Mesenteric fat pad (tissue), 1 donor: ENCODE results near the gene SHISA6. TPM values are rescaled to one million over a fixed set of nuclear protein-coding genes. Genes with fewer than 3 reads are reported as not detected.

Source experiments
- DNase-seq: peaks from one replicate; pipeline ENCODE4 v3.0.0-alpha.2; 2020; ENCODE audit warnings: low spot score
- total RNA-seq: library from RNA; stranded (reverse); fragmentation: NEBNext Ultra II Directional; extraction: Animal tissue kit (Norgen Biotek cat#: 25700); gene quantifications from one replicate; pipeline ENCODE4 v1.2.1, GENCODE V29; 2021
- donor health status: DM: yes; HTN: yes; CAD: no.

The SHISA6 gene
- total RNA-seq, 1 donor from 2014 or later: 1.2 TPM

DNA sequence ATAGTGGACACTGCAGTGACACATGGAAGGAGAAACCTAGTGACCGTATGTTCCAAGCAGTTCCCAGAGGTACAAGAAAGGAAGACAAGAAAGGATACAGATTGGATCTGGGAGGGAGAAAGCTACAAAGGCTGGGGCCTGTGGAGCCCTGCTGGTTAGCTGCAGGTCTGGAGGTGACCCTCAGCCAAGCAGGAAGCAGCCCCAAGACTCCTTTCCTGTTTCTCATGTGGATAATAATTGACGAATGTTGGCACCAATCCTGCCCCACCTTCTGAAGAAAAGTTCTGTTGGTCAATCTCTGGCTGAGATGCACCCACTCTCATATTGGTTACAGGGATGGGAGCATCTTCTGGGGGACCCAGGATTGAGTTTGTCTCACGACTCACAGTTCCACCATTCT lies 99.8 kb downstream of the SHISA6 start:
- no peak for DNase-seq

DNA sequence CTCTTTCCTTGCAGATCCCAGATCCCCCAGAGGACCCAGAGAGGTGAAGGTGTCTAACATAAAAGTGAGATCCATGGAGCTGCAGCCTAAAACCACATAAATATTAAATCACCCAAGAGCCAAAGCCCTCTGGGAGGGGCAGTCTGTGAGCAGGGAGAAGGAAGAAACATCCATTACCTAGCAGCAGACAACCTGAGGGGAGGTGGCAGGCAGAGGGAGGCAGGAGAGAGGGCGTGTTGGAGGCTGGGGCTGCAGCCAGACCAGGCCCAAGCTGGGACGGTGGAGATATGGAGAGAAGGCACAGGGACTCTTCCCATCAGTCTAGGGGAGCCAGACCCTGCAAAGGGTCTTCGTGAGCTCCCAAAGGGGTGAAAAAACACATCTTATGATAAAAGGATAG lies 101.1 kb downstream of the SHISA6 start:
- DNase-seq: no peak

DNA sequence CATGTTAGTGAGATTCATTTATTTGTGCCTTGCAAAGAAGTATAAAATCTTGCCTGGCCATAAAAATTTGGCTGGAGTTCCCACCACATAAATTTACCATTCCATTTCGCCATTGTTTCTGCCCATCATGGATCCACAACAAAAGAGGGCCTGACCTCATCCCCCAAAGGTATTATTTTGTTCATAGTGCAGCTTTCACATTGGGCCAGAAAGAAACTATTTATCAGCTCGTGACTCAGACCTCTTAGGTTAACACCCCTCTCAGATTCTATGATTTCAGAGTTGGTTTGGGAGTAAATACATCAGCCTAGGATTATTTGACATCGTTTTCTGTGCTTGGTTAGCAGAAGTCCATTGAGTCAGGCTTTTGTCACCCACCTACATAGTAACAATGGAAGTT lies 108.1 kb downstream of the SHISA6 start:
- no peak for DNase-seq

DNA sequence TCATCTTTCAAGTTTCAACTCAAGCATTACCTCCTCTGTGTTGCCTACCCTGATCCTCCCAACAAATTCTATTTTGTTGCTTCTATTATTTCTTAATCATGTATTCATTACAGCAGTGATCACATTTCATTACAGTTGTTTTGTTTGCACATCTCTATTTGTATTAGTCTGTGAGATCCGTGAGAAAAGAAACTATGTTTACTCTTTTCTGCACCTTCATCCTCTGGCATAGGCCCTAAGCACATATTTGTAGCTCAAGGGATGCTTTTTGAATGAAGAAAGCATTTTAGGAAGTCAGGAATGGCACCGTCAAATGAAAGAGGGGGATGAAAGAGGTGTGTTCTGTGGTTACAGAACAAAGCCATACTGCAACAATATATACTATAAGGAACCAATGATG lies 110.5 kb downstream of the SHISA6 start:
- no peak for DNase-seq

DNA sequence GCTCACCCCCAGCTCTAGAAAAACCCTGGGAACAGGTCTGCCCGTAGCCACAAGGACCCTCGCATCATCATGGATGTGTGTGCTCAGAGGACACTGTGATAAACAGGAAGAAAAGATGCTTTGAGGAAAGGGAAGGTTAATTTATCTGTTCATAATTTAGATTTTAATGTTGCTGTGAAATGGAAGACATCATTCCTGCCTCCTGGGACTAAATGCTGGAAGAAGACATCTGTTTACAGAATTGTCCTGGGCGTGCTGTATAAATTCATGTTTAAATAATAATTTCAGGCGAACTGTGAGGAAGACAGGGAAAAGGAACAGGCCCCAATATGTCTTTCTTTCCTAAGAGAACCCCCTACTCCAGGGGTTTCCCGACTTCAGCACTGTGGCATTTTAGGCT lies 112.6 kb downstream of the SHISA6 start:
- DNase-seq: no peak

DNA sequence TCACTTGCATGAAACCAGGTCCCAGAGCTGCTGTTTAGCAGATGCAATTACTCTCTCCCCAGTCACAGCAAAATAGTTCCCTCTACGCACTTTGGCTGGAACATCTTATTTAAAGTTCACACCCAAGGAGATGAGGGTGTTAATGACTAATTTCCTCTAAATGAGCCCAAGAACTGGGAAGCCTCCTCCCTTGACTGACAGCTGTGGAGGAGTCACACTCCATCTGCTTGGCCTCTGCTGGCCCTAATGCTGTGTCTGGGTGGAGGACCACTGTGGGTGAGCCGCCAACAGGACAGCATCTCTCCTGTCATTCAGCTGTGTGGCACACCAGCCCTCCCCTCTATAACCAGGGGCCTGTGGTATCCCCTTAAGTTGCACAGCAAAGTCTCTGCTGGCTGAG lies 115.4 kb downstream of the SHISA6 start:
- no peak for DNase-seq

DNA sequence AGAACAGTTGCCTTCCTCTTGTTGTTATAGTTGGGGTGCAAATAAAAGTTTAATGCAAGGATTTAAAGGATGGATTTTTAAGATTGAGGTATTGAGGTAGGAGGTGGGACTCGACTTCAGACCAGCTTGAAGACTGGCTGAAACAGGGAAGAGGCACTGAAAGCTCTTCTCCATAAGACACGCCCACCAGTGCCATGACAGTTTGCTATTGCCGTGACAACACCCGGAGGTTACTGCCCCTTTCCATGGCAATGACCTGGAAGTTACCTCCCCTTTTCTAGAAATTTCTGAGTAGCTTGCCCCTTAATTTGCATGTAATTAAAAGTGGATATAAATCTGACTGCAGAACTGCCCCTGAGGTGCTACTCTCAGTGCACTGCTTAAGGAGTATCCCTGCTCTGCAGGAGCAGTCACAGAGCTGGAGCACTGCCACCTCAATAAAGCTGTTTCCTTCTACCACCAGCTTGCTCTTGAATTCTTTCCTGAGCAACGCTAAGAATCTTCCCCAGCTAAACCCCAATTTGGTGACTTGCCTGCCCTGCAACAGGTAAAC lies 122.6 kb downstream of the SHISA6 start:
- no peak for DNase-seq

DNA sequence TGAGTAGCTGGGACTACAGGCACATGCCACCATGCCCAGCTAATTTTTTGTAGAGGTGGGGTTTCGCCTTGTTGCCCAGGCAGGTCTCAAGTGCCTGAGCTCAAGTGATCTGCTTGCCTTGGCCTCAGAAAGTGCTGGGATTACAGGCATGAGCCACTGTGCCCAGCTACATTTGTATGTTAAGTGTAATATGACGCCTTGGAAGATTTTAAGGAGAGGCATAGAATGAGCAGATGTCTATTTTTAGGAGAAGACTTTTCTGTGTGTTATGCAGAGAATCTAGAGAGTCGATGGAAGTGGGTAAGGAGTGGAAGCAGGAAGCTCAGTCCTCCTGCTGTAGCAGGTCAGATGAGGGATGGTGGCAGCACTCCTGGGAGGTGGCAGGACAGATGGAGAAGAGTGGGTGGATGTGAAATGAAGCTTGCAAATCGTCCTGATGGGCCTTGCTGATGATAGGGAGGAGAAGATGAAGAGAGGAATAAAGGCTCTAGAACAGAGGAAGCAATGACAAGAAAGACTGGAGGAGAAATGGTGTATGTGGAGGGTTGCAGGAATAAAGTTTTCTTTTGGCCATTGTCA lies 125.3 kb downstream of the SHISA6 start:
- no peak for DNase-seq

DNA sequence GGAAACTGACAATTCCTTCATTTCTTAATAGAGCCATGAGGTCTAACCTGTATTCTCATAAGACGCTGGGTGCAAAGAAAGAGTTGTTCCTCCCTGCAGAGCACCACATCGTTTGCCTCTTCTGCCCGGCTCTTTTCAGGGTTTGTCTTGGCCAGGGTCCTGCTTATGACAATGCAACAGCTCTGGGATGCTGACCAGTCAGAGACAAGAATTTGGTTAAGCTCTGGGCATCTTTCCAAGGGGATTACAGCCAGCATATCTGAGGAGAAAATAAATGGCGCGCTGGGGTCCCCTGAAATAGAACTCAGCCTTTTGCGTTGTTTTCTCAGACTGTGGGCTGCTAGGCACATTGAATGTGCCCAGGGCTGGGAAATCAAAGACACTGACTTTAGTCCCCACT lies 128.6 kb downstream of the SHISA6 start:
- DNase-seq: no peak

DNA sequence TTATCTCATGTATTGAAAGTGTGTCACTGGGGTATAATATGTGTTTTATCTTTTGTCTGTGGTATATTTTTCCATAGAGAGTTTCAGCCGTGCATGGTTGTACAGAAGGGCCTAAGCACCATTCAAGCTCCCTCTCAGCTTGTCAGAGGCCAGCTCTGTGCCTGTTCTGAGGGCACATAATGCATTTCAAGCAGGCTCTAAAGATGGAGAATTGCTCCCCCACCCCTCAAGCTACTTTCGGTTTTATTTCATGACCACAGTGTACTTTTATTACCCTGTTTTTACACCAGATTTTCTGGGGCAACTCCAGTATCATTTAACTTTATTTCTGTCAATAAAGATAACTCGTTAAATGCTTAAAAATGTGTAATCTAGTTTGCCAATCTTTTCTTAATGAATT lies 131.7 kb downstream of the SHISA6 start:
- DNase-seq: no peak

DNA sequence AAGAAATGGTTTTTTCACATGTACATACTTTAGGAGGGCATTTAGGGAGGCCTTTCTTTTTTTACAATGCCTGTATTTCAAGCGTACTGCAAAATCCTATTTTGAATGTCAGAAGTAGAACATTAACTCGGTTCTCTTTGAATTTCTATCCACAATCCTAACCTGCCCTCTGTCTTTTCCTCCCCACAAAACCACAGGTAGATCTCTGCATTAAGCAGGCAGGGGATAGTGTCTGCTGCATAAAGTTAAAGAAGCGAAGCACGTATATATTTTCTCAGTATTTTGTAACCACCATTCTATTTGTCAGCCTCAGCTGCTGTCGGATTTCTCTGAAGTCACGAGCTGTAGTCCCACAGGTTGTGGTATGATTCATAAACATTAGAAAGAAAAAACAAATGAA lies 137.5 kb downstream of the SHISA6 start:
- no peak for DNase-seq

DNA sequence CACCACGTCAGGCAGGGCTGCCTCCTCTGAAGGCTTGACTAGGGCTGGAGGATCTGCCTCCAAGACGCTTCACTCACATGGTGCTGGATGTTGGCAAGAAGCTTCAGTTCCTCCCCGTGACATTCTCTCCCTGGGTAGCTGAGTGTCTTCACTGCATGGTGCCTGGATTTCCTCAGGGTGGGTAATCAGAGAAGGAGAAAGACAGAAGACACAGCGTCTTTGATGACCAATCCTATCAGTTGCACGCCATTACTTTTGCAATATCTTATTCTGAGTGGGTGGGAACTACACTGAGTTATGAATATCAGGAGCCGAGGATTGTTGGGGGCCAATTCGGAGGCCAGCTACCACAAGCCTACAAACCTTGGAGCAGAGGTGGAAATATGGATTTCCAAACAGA lies 139.7 kb downstream of the SHISA6 start:
- DNase-seq: no peak

DNA sequence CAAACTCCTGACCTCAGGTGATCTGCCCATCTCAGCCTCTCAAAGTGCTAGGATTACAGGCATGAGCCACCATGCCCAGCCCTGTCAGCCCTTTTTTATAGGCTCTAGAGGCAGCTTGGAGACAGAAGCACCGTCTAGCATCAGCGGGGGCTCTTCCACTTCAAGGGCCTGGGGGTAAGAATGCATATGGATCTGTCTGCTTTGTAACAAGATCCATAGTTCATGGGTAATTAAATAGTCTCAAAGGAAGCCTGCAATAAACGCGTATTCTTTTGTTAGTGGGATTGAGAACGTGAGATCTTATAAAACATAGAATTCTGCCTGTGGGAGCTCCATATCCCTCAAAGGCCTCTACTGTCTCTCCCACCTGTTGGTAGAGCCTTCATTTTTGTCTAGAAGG lies 142.1 kb downstream of the SHISA6 start:
- DNase-seq: no peak

DNA sequence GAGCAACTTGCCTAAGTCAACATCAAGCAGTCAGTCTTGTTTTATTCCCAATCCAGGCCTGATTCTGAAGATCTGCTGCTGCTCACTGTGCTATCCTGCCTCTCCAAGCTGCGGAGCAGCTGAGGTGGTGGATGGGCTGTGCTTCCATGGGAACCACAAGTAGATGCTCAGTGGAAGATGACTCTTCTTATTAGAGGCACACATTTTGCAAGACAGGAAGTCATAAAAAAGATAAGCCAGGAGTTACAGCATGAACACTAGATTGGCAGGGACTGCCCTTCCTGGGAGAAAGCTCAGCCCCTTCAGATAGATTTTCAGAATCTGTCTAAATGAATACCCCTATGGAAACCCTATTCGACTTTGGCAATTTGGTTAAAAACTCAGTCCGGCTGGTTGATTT lies 143.1 kb downstream of the SHISA6 start:
- no peak for DNase-seq

DNA sequence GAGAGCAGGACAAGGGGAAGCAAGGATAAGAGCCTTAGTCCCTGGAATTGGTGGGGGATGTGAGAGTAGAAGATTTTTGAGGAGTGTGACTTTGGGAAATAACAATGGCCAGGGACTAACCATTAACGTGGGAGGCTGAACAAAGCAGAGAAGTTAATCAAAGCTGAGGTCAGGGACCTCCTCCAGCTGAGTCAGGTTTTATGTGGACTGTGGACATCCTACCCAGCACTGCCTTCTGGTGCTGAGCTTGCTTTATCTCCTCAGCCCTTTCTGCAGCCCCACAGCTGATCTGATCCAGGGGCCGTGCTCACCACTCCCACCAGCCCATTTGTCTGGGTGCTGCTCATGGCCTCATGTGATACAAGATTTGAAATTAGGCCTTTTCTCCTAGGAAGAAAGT lies 146.6 kb downstream of the SHISA6 start:
- no peak for DNase-seq

DNA sequence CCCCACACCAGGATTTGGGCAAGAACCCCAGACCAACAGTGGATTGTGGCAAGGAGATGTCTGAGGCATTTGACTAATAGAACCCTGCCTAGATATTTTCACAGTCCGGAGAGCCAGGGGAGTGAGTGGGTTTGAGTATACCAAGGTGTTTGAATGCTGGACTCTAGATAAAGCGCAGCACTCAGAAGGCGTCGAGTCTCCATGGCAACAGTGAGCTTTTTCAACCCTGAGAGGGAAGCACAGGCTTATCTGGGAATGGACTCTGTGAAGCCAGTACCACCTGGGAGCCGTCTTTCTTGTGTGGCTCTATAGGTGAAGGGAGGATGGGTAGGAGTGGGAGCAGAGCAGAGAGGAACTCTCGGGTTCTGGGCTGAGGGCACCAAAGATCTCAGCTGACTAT lies 147.0 kb downstream of the SHISA6 start:
- DNase-seq: no peak

DNA sequence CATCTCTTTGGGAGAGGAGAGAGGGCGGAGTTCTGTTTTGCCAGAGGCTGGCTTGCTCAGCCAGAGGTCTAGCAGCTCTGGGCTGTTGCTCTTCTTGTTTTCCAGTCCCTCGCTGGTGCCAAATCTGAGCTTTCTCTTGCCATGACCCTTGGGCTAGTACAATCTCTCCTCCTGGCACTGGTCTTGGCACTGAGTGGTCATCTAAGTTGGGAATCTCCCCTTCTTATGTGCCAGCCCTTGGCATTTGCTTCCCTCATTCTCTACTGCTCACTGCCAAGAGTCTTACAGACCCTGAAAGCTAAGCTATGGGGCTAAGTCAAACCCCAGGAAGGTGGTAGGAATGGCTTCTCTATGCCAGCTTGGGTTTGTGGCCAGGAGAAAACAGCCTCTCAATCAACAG lies 148.6 kb downstream of the SHISA6 start:
- DNase-seq: no peak

DNA sequence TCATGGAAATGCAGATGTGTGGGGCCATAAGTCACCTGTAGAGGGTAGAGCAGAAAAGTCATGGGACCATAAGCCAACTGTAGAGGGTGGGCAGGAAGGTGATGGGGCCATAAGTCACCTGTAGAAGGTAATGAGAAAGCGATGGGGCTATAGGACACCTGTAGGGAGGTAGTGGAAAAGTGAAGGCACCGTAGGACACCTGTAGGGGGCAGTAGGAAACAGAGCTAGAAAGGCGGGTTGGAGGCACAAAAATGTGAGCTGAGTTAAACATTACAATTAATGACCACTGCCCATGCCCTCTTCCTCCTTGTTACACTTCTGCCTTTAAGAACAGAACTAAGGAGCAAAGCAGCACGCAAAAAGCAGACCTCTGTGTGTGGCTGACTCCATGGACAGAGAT lies 150.1 kb downstream of the SHISA6 start:
- DNase-seq: no peak

DNA sequence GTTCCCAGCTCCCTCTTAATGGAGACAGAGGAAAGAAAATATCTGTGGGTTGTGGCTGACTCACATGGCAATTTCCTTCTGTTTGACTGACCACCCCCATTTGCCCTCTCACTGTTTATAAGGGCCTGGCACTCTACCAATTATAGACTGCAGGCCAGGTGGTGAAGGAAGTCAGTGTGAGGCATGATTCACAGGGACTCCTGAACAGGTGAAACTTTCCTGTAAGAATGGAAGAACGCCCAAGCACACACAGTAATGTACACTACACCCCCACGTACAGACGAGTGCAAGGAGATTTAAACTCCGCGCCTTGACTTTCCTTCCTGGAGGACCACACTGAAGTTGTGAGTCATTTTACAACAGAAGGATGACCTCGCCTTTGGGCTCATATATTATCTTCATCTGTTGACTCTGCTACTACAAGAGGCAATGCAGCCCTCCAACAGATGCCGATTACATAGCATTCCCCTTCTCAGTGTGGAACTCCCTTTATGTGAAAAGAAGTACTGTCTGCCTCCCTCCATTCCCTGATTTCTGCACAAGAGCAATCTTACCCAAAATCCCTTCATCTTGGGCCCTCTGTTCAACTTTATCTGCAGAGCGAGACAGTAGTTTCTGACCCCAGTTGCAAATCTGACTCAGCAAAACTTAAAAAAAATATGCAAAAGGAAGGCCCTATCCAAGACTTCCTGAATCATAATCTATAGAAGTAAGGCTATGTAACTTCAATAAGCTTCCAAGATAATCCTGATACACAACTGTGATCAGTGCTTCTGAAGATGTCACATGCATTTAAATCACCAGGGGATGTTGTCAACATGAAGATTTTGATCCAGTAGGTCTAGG lies 163.6 kb downstream of the SHISA6 start:
- DNase-seq: no peak

DNA sequence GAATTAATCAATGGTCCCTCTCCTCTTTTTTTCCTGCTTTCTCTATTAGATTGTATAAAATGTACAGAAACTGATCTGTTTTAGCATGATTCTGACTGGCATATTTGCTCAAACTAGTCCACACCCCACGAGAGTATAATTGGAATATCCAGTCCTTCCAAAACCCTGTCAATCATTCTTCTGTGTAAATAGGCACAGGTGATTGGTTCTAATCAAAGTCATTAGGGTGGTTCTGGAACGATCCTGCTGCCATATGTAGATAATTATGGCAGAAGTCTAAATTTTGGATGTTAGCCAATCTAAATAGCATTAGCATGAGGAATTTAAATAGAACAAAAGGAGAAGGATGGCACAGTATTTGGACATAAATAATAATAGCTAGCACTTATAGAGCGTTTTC lies 165.7 kb downstream of the SHISA6 start:
- DNase-seq: no peak

DNA sequence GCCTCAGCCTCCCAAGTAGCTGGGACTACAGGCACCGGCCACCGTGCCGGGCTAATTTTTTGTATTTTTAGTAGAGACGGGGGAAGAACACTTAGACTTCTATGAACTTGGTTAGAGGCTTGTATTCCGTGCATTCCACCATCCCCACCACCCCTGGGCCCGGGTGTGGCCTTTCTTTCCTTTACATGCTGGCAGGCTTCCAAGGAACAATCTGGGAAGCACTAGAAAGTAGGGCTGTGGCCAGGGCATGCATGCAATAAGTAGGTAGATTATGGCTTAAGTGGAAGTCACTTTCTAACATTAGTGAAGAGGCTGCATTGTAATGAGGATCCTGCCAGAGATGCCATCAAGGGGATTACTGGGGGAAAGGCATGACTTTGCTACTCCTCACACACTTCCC lies 171.6 kb downstream of the SHISA6 start:
- no peak for DNase-seq

DNA sequence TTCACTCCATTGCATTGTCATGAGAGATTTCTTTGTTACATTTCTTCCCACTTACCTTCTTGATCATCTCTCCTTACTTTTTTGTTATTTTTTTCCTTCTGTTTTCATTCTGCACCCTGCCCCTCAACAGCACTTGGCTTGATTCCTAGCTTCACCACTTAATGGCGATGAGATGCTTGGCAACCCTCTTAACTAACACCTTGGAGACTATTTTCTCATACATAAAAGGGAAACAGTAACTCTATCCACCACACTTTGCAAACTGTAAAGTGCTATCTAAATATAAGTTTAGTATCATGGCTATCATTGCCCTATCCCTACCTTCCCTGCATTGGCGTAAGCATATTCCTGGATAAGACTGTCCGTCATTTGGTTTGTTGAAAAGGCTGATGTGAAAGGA lies 177.3 kb downstream of the SHISA6 start:
- DNase-seq: no peak

DNA sequence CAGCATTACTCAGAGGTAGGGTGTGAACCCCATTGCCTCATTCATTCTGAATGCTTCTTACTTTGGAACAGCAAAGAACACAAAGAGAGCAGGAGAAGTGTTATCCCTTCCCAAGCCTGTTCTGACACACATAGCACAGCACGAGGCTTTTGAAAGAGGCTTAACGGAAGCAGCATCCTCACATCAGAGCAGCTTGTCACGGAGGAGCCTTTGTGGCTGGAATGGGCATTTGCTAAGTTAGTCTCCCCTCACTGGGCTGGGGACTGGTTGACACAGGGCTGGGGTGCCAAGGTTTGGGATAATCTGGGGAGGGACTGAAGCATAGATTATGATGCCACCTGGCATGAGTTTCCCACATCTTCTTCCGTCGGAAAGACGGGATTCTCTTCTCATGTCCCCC lies 189.7 kb downstream of the SHISA6 start:
- DNase-seq: no peak
